H9 (cell line): ENCODE results near the gene COL4A2. TPM values are rescaled to one million over a fixed set of nuclear protein-coding genes. Genes with fewer than 3 reads are reported as not detected.

Experiments
- DNase-seq: peaks from one replicate; pipeline ENCODE4 v3.0.0-alpha.2; 2017
- H2AFZ ChIP-seq: one replicate; pipeline ENCODE4 v1.6.1; 2013; ENCODE audit warnings: mild to moderate bottlenecking, low read length, control low read depth, moderate library complexity
- H2AK5ac ChIP-seq: 2 replicates; pipeline ENCODE4 v1.6.1; 2013; ENCODE audit warnings: low read length, control low read depth, mixed read lengths; ENCODE audit not compliant: insufficient read length
- H2BK120ac ChIP-seq: one replicate; pipeline ENCODE4 v1.6.1; 2013; ENCODE audit warnings: low read depth, mild to moderate bottlenecking, low read length, control low read depth, inconsistent platforms; ENCODE audit not compliant: poor library complexity, severe bottlenecking
- H2BK12ac ChIP-seq: 2 replicates; pipeline ENCODE4 v1.6.1; 2013; ENCODE audit warnings: low read length, control low read depth, mixed read lengths, low read depth; ENCODE audit not compliant: insufficient read length
- H2BK15ac ChIP-seq: 2 replicates; pipeline ENCODE4 v1.6.1; 2013; ENCODE audit warnings: low read depth, low read length, control low read depth
- H2BK20ac ChIP-seq: one replicate; pipeline ENCODE4 v1.6.1; 2013; ENCODE audit warnings: low read depth, mild to moderate bottlenecking, low read length, control low read depth, inconsistent platforms; ENCODE audit not compliant: poor library complexity, severe bottlenecking
- H2BK5ac ChIP-seq: 2 replicates; pipeline ENCODE4 v1.6.1; 2013; ENCODE audit warnings: low read length, control low read depth, mixed read lengths; ENCODE audit not compliant: insufficient read length
- H3K14ac ChIP-seq: 2 replicates; pipeline ENCODE4 v1.6.1; 2013; ENCODE audit warnings: low read length, control low read depth; ENCODE audit not compliant: insufficient read depth
- H3K18ac ChIP-seq: 2 replicates; pipeline ENCODE4 v1.6.1; 2013; ENCODE audit warnings: low read depth, mild to moderate bottlenecking, mixed read lengths, low read length, control low read depth; ENCODE audit not compliant: insufficient read length
- H3K23ac ChIP-seq: 2 replicates; pipeline ENCODE4 v1.6.1; 2013; ENCODE audit warnings: low read length, control low read depth, mixed read lengths, low read depth; ENCODE audit not compliant: insufficient read length
- H3K23me2 ChIP-seq: 2 replicates; pipeline ENCODE4 v1.6.1; 2013; ENCODE audit warnings: low read depth, mild to moderate bottlenecking, mixed read lengths, low read length, control low read depth; ENCODE audit not compliant: insufficient read length, poor library complexity, severe bottlenecking
- H3K27ac ChIP-seq: 2 replicates; pipeline ENCODE4 v1.5.1; 2013; ENCODE audit warnings: low read length, control low read depth, mixed read lengths, low read depth; ENCODE audit not compliant: insufficient read length
- H3K27me3 ChIP-seq: 2 replicates; pipeline ENCODE4 v1.6.1; 2013; ENCODE audit warnings: low read length, control low read depth, inconsistent platforms; ENCODE audit not compliant: insufficient read depth
- H3K4ac ChIP-seq: 2 replicates; pipeline ENCODE4 v1.6.1; 2013; ENCODE audit warnings: low read depth, mild to moderate bottlenecking, control low read depth, inconsistent platforms, low read length, moderate library complexity
- H3K4me1 ChIP-seq: 2 replicates; pipeline ENCODE4 v1.6.1; 2013; ENCODE audit warnings: low read length, control low read depth, inconsistent platforms; ENCODE audit not compliant: insufficient read depth
- H3K4me2 ChIP-seq: 2 replicates; pipeline ENCODE4 v1.6.1; 2013; ENCODE audit warnings: low read length, control low read depth, mixed read lengths; ENCODE audit not compliant: insufficient read length, insufficient read depth
- H3K56ac ChIP-seq: 2 replicates; pipeline ENCODE4 v1.6.1; 2013; ENCODE audit warnings: low read depth, mild to moderate bottlenecking, mixed read lengths, low read length, control low read depth; ENCODE audit not compliant: insufficient read length
- H3K79me1 ChIP-seq: 2 replicates; pipeline ENCODE4 v1.6.1; 2013; ENCODE audit warnings: low read depth, mild to moderate bottlenecking, moderate library complexity, low read length, control low read depth, inconsistent platforms; ENCODE audit not compliant: insufficient read depth, poor library complexity, severe bottlenecking
- H3K79me2 ChIP-seq: 2 replicates; pipeline ENCODE4 v1.6.1; 2013; ENCODE audit warnings: low read length, control low read depth, inconsistent platforms; ENCODE audit not compliant: insufficient read depth
- H3K9ac ChIP-seq: 2 replicates; pipeline ENCODE4 v1.6.1; 2013; ENCODE audit warnings: low read length, control low read depth, mixed read lengths; ENCODE audit not compliant: insufficient read length; ENCODE audit errors: extremely low read depth
- H3K9me3 ChIP-seq: one replicate; pipeline ENCODE4 v1.6.1; 2013; ENCODE audit warnings: low read depth, low read length, inconsistent platforms; ENCODE audit not compliant: control insufficient read depth
- H3T11ph ChIP-seq: one replicate; pipeline ENCODE4 v1.6.1; 2013; ENCODE audit warnings: mild to moderate bottlenecking, low read length, control low read depth, inconsistent platforms
- H4K20me1 ChIP-seq: one replicate; pipeline ENCODE4 v1.6.1; 2013; ENCODE audit not compliant: control insufficient read depth, insufficient read length, insufficient read depth
- H4K5ac ChIP-seq: 2 replicates; pipeline ENCODE4 v1.6.1; 2013; ENCODE audit warnings: low read depth, mild to moderate bottlenecking, mixed read lengths, low read length, control low read depth; ENCODE audit not compliant: insufficient read length
- H4K8ac ChIP-seq: replicated peaks from 2 replicates; pipeline ENCODE4 v1.6.1; 2013; ENCODE audit warnings: low read length, control low read depth, mixed read lengths, low read depth; ENCODE audit not compliant: insufficient read length
- H4K91ac ChIP-seq: 2 replicates; pipeline ENCODE4 v1.6.1; 2013; ENCODE audit warnings: low read depth, mild to moderate bottlenecking, moderate library complexity, mixed read lengths, low read length, control low read depth; ENCODE audit not compliant: insufficient read length
- H3K27ac Mint-ChIP-seq, 3 experiments: 2 replicates in 2 of 3; 3 replicates in 1 of 3; pipeline ENCODE4 v1.8.0; 2020 to 2021; ENCODE audit warnings: mixed read lengths in 3 of 3, mild to moderate bottlenecking in 1 of 3, moderate library complexity in 1 of 3
- H3K27me3 Mint-ChIP-seq: 2 replicates; pipeline ENCODE4 v1.8.0; 2021; ENCODE audit warnings: low read depth, mild to moderate bottlenecking, moderate library complexity, mixed read lengths
- H3K36me3 Mint-ChIP-seq, 3 experiments: 2 replicates in 2 of 3; 3 replicates in 1 of 3; pipeline ENCODE4 v1.8.0; 2020 to 2021; ENCODE audit warnings: low read depth in 3 of 3, mixed read lengths in 3 of 3; ENCODE audit not compliant: insufficient read depth in 1 of 3
- H3K4me1 Mint-ChIP-seq, 2 experiments: 2 replicates each; pipeline ENCODE4 v1.8.0; 2020; ENCODE audit warnings: mixed read lengths in 2 of 2
- H3K4me3 Mint-ChIP-seq, 2 experiments: 2 replicates in 1 of 2; 3 replicates in 1 of 2; pipeline ENCODE4 v1.8.0; 2020 to 2021; ENCODE audit warnings: mild to moderate bottlenecking in 2 of 2, mixed read lengths in 2 of 2, moderate library complexity in 1 of 2
- H3K9me3 Mint-ChIP-seq, 2 experiments: 2 replicates in 1 of 2; 3 replicates in 1 of 2; pipeline ENCODE4 v1.8.0; 2020; ENCODE audit warnings: mild to moderate bottlenecking in 2 of 2, mixed read lengths in 2 of 2, moderate library complexity in 1 of 2
- CTCF ChIP-seq: fragments of 200-600 bp; sonication (generic); conservative IDR thresholded peaks from 3 replicates; pipeline ENCODE4 v1.8.0; 2021; ENCODE audit warnings: antibody characterized with exemption, mild to moderate bottlenecking
- WGBS: extraction: QIAGEN DNeasy Blood & Tissue Kit; methylation state at CpG from one replicate; pipeline ENCODE4 v1.1.7; 2013; ENCODE audit warnings: missing lambda C conversion rate, low lambda C conversion rate, mixed read lengths; ENCODE audit not compliant: insufficient read length; ENCODE audit errors: extremely low coverage; 5-methylcytosine and 5-hydroxymethylcytosine counted together
- total RNA-seq: library from RNA; stranded (reverse); gene quantifications from 2 replicates; pipeline ENCODE4 v1.2.1, GENCODE V29; 2021

COL4A2 gene
- total RNA-seq, 1 experiment from 2014 or later: 76.5 TPM

DNA sequence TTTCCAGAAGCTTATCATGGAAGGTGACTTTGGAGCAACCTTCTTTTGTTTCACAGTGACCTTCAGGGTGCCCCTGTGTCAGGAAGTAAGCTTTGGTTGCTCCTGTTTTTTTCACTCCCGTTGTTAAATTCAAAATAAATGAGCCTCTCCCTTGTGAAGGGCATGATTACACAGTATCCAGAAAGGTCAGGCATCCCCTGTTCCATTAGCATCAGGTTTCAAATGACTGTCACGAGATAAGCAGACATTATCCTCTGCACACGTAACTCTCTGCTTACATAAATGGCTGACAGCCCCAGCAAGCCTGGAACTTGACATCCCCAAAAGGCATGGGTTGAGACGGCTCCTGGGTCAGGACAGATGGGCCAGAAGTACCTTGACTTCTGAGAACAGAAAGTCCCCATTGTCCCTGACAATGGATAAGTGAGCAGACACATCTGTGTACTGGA lies 202.4 kb downstream of the COL4A2 start:
- no peak overlapping the region for H3K9ac ChIP-seq
- H3K9me3 ChIP-seq: no peaks in the 10 kb centered on the region
- H4K5ac ChIP-seq: no peak overlapping the region
- no peak overlapping the region for H2AFZ ChIP-seq
- H3K4me1 ChIP-seq: no peaks in the 10 kb centered on the region
- Mint-ChIP-seq H3K4me1 (peaks cover 0 to 2% of the 10 kb centered on the region in 2 experiments; a peak in 1 of 4 replicates), H3K27me3 (no peaks in the 10 kb centered on the region), H3K36me3 (peaks cover 18 to 61% (median 54%) of the 10 kb centered on the region in 3 experiments), H3K9me3 (no peaks in the 10 kb centered on the region), H3K4me3 (no peak overlapping the region), H3K27ac (no peak overlapping the region)
- no peak overlapping the region for H2BK12ac ChIP-seq
- no peaks in the 10 kb centered on the region for H3K23me2 ChIP-seq
- H4K20me1 ChIP-seq: no peaks in the 10 kb centered on the region
- H3K23ac ChIP-seq: no peak overlapping the region
- no peak overlapping the region for H2BK5ac ChIP-seq
- no peak overlapping the region for H3K56ac ChIP-seq
- no peak overlapping the region for H2BK120ac ChIP-seq
- no peak overlapping the region for H2BK20ac ChIP-seq
- H3K27me3 ChIP-seq: no peaks in the 10 kb centered on the region
- H3K79me2 ChIP-seq: no peaks in the 10 kb centered on the region
- no peak overlapping the region for H3K4me2 ChIP-seq
- no peak overlapping the region for H3K27ac ChIP-seq
- H4K91ac ChIP-seq: no peak overlapping the region
- no peak overlapping the region for H2BK15ac ChIP-seq
- H4K8ac ChIP-seq: no peak overlapping the region
- WGBS: no CpG with 5 or more reads among the region's 4 CpGs
- no peaks in the 10 kb centered on the region for H3K79me1 ChIP-seq
- H3T11ph ChIP-seq: no peak overlapping the region
- no peak for DNase-seq
- no peak for TF ChIP-seq CTCF
- H3K4ac ChIP-seq: no peak overlapping the region
- H3K14ac ChIP-seq: no peak overlapping the region
- no peak overlapping the region for H2AK5ac ChIP-seq
- no peak overlapping the region for H3K18ac ChIP-seq
